Upper lobe of left lung (tissue), 4 donors: ENCODE measurements around the gene TAS1R1.

ENCODE experiments used
- CTCF ChIP-seq, 6 experiments: fragments of 450-650 bp in 4 of 6; fragments of 200-600 bp in 2 of 6; sonication (generic) in 2 of 6; IDR thresholded peaks; one replicate each; pipeline ENCODE4 v1.5.1; 2016 to 2019; ENCODE audit warnings: antibody characterized with exemption in 6 of 6
- POLR2A ChIP-seq, 4 donors: fragments of 450-650 bp; IDR thresholded peaks; one replicate each; pipeline ENCODE4 v1.5.1; 2016 to 2017; ENCODE audit warnings: antibody characterized with exemption in 4 of 4, mild to moderate bottlenecking in 2 of 4

DNA sequence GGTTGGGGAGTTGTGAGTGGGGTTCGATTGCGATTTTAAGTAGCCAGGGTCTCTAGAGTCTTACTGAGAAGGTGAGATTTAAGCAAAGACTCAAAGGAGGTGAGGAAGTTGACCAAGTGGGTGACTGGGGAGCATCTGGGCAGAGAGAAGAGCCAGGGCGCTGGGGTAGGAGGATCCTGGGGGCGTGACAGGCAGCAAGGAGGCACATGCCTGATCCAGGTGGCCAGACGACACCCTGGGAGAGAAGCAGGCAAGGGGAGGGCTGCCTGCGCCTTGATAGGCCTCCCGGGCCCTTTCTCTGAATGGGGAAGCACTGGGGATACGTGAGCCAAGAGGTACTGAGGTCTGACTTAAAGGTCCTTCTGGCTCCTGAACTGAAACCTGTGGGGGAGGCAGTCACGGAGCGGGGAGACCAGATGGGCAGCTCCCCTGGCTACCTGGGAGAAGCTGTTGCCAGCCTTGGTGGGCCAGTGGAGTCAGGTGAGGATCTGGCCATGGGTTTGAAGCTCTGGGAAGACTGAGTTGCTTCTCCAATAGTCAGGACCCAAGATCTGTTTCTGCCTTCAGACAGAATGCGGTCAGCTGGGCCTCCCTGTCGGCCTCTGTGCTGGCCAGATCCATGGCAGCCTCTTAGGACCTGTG lies 30.1 kb downstream of the TAS1R1 start:
- TF ChIP-seq POLR2A (IDR thresholded peaks at IDR 0.05) (no peak), CTCF (IDR thresholded peaks at IDR 0.05) (no peak)
